ENCODE measurements around the gene CDC23. TPM values are rescaled to one million over a fixed set of nuclear protein-coding genes. Genes with fewer than 3 reads are reported as not detected.

CDC23 gene
- total and polyA plus RNA-seq, 10 of the 15 experiments (the other 5 are each of a cell fraction or from before 2014, with no cell fraction given): 37.1 to 66.1 (median 48.6) TPM

Other genes with a start within 250 kb of the CDC23 start
Only the 7 nearest of the 10 such genes appear.
- gene WNT8A, start 129.3 kb downstream of the CDC23 start, total RNA-seq (2014; rRNA removed): 0.05 TPM in 1 of 2 replicates, not detected in the other
- not detected in 2 replicates for gene WNT8A, start 129.3 kb downstream of the CDC23 start, total RNA-seq (2014; rRNA removed; fragmentation: Illumina TruSeq; extraction: Trizol)
- not detected in 2 replicates for gene WNT8A, start 129.3 kb downstream of the CDC23 start, total RNA-seq (2021)
- gene WNT8A, start 129.3 kb downstream of the CDC23 start, polyA plus RNA-seq (2011; rRNA removed): not detected in 2 replicates
- not detected in 2 replicates for gene WNT8A, start 129.3 kb downstream of the CDC23 start, polyA plus RNA-seq (2014; fragmentation: Illumina TruSeq; extraction: Trizol)
- gene WNT8A, start 129.3 kb downstream of the CDC23 start, polyA plus RNA-seq (2014; fragmentation: Nextera tagmentation; extraction: Ambion mirVana): not detected
- gene WNT8A, start 129.3 kb downstream of the CDC23 start, polyA plus RNA-seq (2014; rRNA removed): not detected in 2 replicates
- not detected for gene WNT8A, start 129.3 kb downstream of the CDC23 start, polyA plus RNA-seq (2016; fragmentation: Nextera tagmentation; extraction: Ambion mirVana)
- 0.33 TPM in 1 of 2 replicates, not detected in the other for gene NME5, start 73.9 kb downstream of the CDC23 start, total RNA-seq (2014; rRNA removed)
- not detected in 2 replicates for gene NME5, start 73.9 kb downstream of the CDC23 start, total RNA-seq (2014; rRNA removed; fragmentation: Illumina TruSeq; extraction: Trizol)
- gene NME5, start 73.9 kb downstream of the CDC23 start, total RNA-seq (2021): not detected in 2 replicates
- 0.14 TPM in 1 of 2 replicates, not detected in the other for gene NME5, start 73.9 kb downstream of the CDC23 start, polyA plus RNA-seq (2011; rRNA removed)
- gene NME5, start 73.9 kb downstream of the CDC23 start, polyA plus RNA-seq (2014; fragmentation: Illumina TruSeq; extraction: Trizol): not detected in 2 replicates
- gene NME5, start 73.9 kb downstream of the CDC23 start, polyA plus RNA-seq (2014; fragmentation: Nextera tagmentation; extraction: Ambion mirVana): under 1 TPM in 1 of 2 experiments, not detected in 1; 0.22 TPM
- 0.09 TPM in 1 of 2 replicates, not detected in the other for gene NME5, start 73.9 kb downstream of the CDC23 start, polyA plus RNA-seq (2014; rRNA removed)
- gene NME5, start 73.9 kb downstream of the CDC23 start, polyA plus RNA-seq (2016; fragmentation: Nextera tagmentation; extraction: Ambion mirVana): under 1 TPM in 1 of 2 experiments, not detected in 1; 0.52 TPM
- 28.1 and 35.5 TPM in 2 replicates for gene BRD8, start 34.7 kb downstream of the CDC23 start, total RNA-seq (2014; rRNA removed)
- 28.4 and 30.3 TPM in 2 replicates for gene BRD8, start 34.7 kb downstream of the CDC23 start, total RNA-seq (2014; rRNA removed; fragmentation: Illumina TruSeq; extraction: Trizol)
- gene BRD8, start 34.7 kb downstream of the CDC23 start, total RNA-seq (2021): 33.4 and 40.9 TPM in 2 replicates
- 74.6 and 74.7 TPM in 2 replicates for gene BRD8, start 34.7 kb downstream of the CDC23 start, polyA plus RNA-seq (2011; rRNA removed)
- gene BRD8, start 34.7 kb downstream of the CDC23 start, polyA plus RNA-seq (2014; fragmentation: Illumina TruSeq; extraction: Trizol): 48.1 and 75.0 TPM in 2 replicates
- 10 to 100 TPM; 35.2 to 52.6 TPM for gene BRD8, start 34.7 kb downstream of the CDC23 start, polyA plus RNA-seq (2014; fragmentation: Nextera tagmentation; extraction: Ambion mirVana)
- 32.7 and 37.8 TPM in 2 replicates for gene BRD8, start 34.7 kb downstream of the CDC23 start, polyA plus RNA-seq (2014; rRNA removed)
- gene BRD8, start 34.7 kb downstream of the CDC23 start, polyA plus RNA-seq (2016; fragmentation: Nextera tagmentation; extraction: Ambion mirVana): 10 to 100 TPM; 74.0 to 78.5 TPM
- gene KIF20A, start 34.2 kb downstream of the CDC23 start, total RNA-seq (2014; rRNA removed): 45.4 and 47.2 TPM in 2 replicates
- 53.6 and 54.2 TPM in 2 replicates for gene KIF20A, start 34.2 kb downstream of the CDC23 start, total RNA-seq (2014; rRNA removed; fragmentation: Illumina TruSeq; extraction: Trizol)
- 42.0 and 45.8 TPM in 2 replicates for gene KIF20A, start 34.2 kb downstream of the CDC23 start, total RNA-seq (2021)
- 45.2 and 47.0 TPM in 2 replicates for gene KIF20A, start 34.2 kb downstream of the CDC23 start, polyA plus RNA-seq (2011; rRNA removed)
- 50.7 and 52.9 TPM in 2 replicates for gene KIF20A, start 34.2 kb downstream of the CDC23 start, polyA plus RNA-seq (2014; fragmentation: Illumina TruSeq; extraction: Trizol)
- gene KIF20A, start 34.2 kb downstream of the CDC23 start, polyA plus RNA-seq (2014; fragmentation: Nextera tagmentation; extraction: Ambion mirVana): 10 to 100 TPM; 20.7 to 27.2 TPM
- gene KIF20A, start 34.2 kb downstream of the CDC23 start, polyA plus RNA-seq (2014; rRNA removed): 34.6 and 34.9 TPM in 2 replicates
- gene KIF20A, start 34.2 kb downstream of the CDC23 start, polyA plus RNA-seq (2016; fragmentation: Nextera tagmentation; extraction: Ambion mirVana): 10 to 100 TPM; 56.2 to 61.9 TPM
- not detected in 2 replicates for gene GFRA3, start 61.3 kb upstream of the CDC23 start, total RNA-seq (2014; rRNA removed)
- gene GFRA3, start 61.3 kb upstream of the CDC23 start, total RNA-seq (2014; rRNA removed; fragmentation: Illumina TruSeq; extraction: Trizol): not detected in 2 replicates
- 0.10 TPM in 1 of 2 replicates, not detected in the other for gene GFRA3, start 61.3 kb upstream of the CDC23 start, total RNA-seq (2021)
- gene GFRA3, start 61.3 kb upstream of the CDC23 start, polyA plus RNA-seq (2011; rRNA removed): not detected in 2 replicates
- gene GFRA3, start 61.3 kb upstream of the CDC23 start, polyA plus RNA-seq (2014; fragmentation: Illumina TruSeq; extraction: Trizol): 0.06 TPM in 1 of 2 replicates, not detected in the other
- gene GFRA3, start 61.3 kb upstream of the CDC23 start, polyA plus RNA-seq (2014; fragmentation: Nextera tagmentation; extraction: Ambion mirVana): not detected
- gene GFRA3, start 61.3 kb upstream of the CDC23 start, polyA plus RNA-seq (2014; rRNA removed): 0.24 TPM in 1 of 2 replicates, not detected in the other
- under 1 TPM in 1 of 2 experiments, not detected in 1; 0.08 TPM for gene GFRA3, start 61.3 kb upstream of the CDC23 start, polyA plus RNA-seq (2016; fragmentation: Nextera tagmentation; extraction: Ambion mirVana)
- gene CDC25C, start 118.5 kb upstream of the CDC23 start, total RNA-seq (2014; rRNA removed): 12.2 and 14.4 TPM in 2 replicates
- 15.1 and 15.4 TPM in 2 replicates for gene CDC25C, start 118.5 kb upstream of the CDC23 start, total RNA-seq (2014; rRNA removed; fragmentation: Illumina TruSeq; extraction: Trizol)
- 9.2 and 10.2 TPM in 2 replicates for gene CDC25C, start 118.5 kb upstream of the CDC23 start, total RNA-seq (2021)
- 30.7 and 38.9 TPM in 2 replicates for gene CDC25C, start 118.5 kb upstream of the CDC23 start, polyA plus RNA-seq (2011; rRNA removed)
- gene CDC25C, start 118.5 kb upstream of the CDC23 start, polyA plus RNA-seq (2014; fragmentation: Illumina TruSeq; extraction: Trizol): 15.9 and 21.4 TPM in 2 replicates
- gene CDC25C, start 118.5 kb upstream of the CDC23 start, polyA plus RNA-seq (2014; fragmentation: Nextera tagmentation; extraction: Ambion mirVana): 10 to 100 TPM; 14.0 to 14.3 TPM
- gene CDC25C, start 118.5 kb upstream of the CDC23 start, polyA plus RNA-seq (2014; rRNA removed): 11.4 and 11.6 TPM in 2 replicates
- 10 to 100 TPM; 15.5 to 15.9 TPM for gene CDC25C, start 118.5 kb upstream of the CDC23 start, polyA plus RNA-seq (2016; fragmentation: Nextera tagmentation; extraction: Ambion mirVana)
- gene FAM53C, start 124.9 kb upstream of the CDC23 start, total RNA-seq (2014; rRNA removed): 25.6 and 29.4 TPM in 2 replicates
- gene FAM53C, start 124.9 kb upstream of the CDC23 start, total RNA-seq (2014; rRNA removed; fragmentation: Illumina TruSeq; extraction: Trizol): 16.8 and 17.6 TPM in 2 replicates
- 27.9 and 31.3 TPM in 2 replicates for gene FAM53C, start 124.9 kb upstream of the CDC23 start, total RNA-seq (2021)
- gene FAM53C, start 124.9 kb upstream of the CDC23 start, polyA plus RNA-seq (2011; rRNA removed): 21.8 and 29.3 TPM in 2 replicates
- 20.1 and 22.5 TPM in 2 replicates for gene FAM53C, start 124.9 kb upstream of the CDC23 start, polyA plus RNA-seq (2014; fragmentation: Illumina TruSeq; extraction: Trizol)
- 1 to 10 TPM; 8.0 to 8.8 TPM for gene FAM53C, start 124.9 kb upstream of the CDC23 start, polyA plus RNA-seq (2014; fragmentation: Nextera tagmentation; extraction: Ambion mirVana)
- 21.3 and 22.0 TPM in 2 replicates for gene FAM53C, start 124.9 kb upstream of the CDC23 start, polyA plus RNA-seq (2014; rRNA removed)
- 10 to 100 TPM; 29.3 to 30.8 TPM for gene FAM53C, start 124.9 kb upstream of the CDC23 start, polyA plus RNA-seq (2016; fragmentation: Nextera tagmentation; extraction: Ambion mirVana)